SK-N-SH (cell line): ENCODE results near the gene ENTREP3. TPM values are rescaled to one million over a fixed set of nuclear protein-coding genes. Genes with fewer than 3 reads are reported as not detected.

Experiments
- CTCF ChIA-PET: fragments of 300-600, 350-600 bp; formaldehyde crosslinking; extraction: SDS; loops from one replicate; lab custom pipeline; 2021; lab: Yijun Ruan, JAX
- POLR2A ChIA-PET: fragments of 350-600 bp; sonication (Branson Sonifier 250); formaldehyde crosslinking; extraction: SDS; loops from one replicate; lab custom pipeline; 2020; ENCODE audit warnings: antibody characterized with exemption, inconsistent platforms; lab: Yijun Ruan, JAX
- DNase-seq: peaks from one replicate; pipeline ENCODE4 v3.0.0; 2012
- H2AFZ ChIP-seq: fragments of 200-600 bp; sonication (generic); 2 replicates; pipeline ENCODE4 v1.8.1; 2016; ENCODE audit warnings: antibody characterized with exemption, mild to moderate bottlenecking, low read depth
- H3F3A ChIP-seq: fragments of 200-600 bp; sonication (generic); replicated peaks from 2 replicates; pipeline ENCODE3; 2016; ENCODE audit warnings: antibody characterized with exemption, mild to moderate bottlenecking; ENCODE audit not compliant: insufficient read depth
- H3K27ac ChIP-seq, 2 experiments: fragments of 200-500 bp in 1 of 2; fragments of 200-600 bp in 1 of 2; sonication (Bioruptor generic) in 1 of 2; sonication (generic), shearing (Covaris generic) in 1 of 2; 2 replicates each; pipeline versions ENCODE4 v1.5.1 to v1.6.1; 2014 to 2016; ENCODE audit warnings: low read depth in 2 of 2, inconsistent platforms in 1 of 2, low read length in 1 of 2, mild to moderate bottlenecking in 1 of 2, mixed read lengths in 1 of 2
- H3K27me3 ChIP-seq: fragments of 200-600 bp; sonication (generic), shearing (Covaris generic); 2 replicates; pipeline ENCODE4 v1.6.1; 2016; ENCODE audit warnings: mixed run types; ENCODE audit not compliant: insufficient read depth
- H3K36me3 ChIP-seq, 2 experiments: fragments of 200-500 bp in 1 of 2; fragments of 200-600 bp in 1 of 2; sonication (Bioruptor generic) in 1 of 2; sonication (generic) in 1 of 2; replicated peaks in 1 of 2; 2 replicates each; pipeline versions ENCODE3 to v1.5.1; 2014 to 2016; ENCODE audit warnings: low read length in 1 of 2, mild to moderate bottlenecking in 1 of 2; ENCODE audit not compliant: insufficient read depth in 2 of 2, control insufficient read depth in 1 of 2
- H3K4me1 ChIP-seq, 2 experiments: fragments of 200-500 bp in 1 of 2; fragments of 200-600 bp in 1 of 2; sonication (Bioruptor generic) in 1 of 2; sonication (generic), shearing (Covaris generic) in 1 of 2; 2 replicates each; pipeline versions ENCODE4 v1.5.1 to v1.6.1; 2014 to 2016; ENCODE audit warnings: low read depth in 1 of 2, low read length in 1 of 2, mixed run types in 1 of 2; ENCODE audit not compliant: insufficient read depth in 2 of 2, control insufficient read depth in 1 of 2
- H3K4me2 ChIP-seq: fragments of 200-600 bp; sonication (generic), shearing (Covaris generic); 2 replicates; pipeline ENCODE4 v1.6.1; 2017; ENCODE audit warnings: mixed run types
- H3K4me3 ChIP-seq, 2 experiments: fragments of 200-500 bp in 1 of 2; fragments of 200-600 bp in 1 of 2; sonication (Bioruptor generic) in 1 of 2; sonication (generic), shearing (Covaris generic) in 1 of 2; 2 replicates each; pipeline versions ENCODE4 v1.5.1 to v1.8.1; 2014 to 2016; ENCODE audit warnings: low read depth in 2 of 2, inconsistent platforms in 1 of 2, low read length in 1 of 2, mild to moderate bottlenecking in 1 of 2, mixed read lengths in 1 of 2, moderate library complexity in 1 of 2
- H3K79me2 ChIP-seq: fragments of 200-600 bp; sonication (generic); 2 replicates; pipeline ENCODE4 v1.8.1; 2017; ENCODE audit warnings: mild to moderate bottlenecking; ENCODE audit not compliant: insufficient read depth
- H3K9ac ChIP-seq: fragments of 200-600 bp; sonication (generic); 2 replicates; pipeline ENCODE4 v1.6.1; 2017; ENCODE audit warnings: mixed run types
- H3K9me2 ChIP-seq: fragments of 200-600 bp; sonication (generic); 2 replicates; pipeline ENCODE4 v1.6.1; 2017; ENCODE audit warnings: mixed run types
- H3K9me3 ChIP-seq: fragments of 200-600 bp; sonication (generic); 2 replicates; pipeline ENCODE4 v1.6.1; 2017; ENCODE audit warnings: mixed run types, mild to moderate bottlenecking, moderate library complexity
- H4K20me1 ChIP-seq: fragments of 200-600 bp; sonication (generic); 2 replicates; pipeline ENCODE4 v1.6.1; 2017; ENCODE audit warnings: mild to moderate bottlenecking, mixed run types; ENCODE audit not compliant: insufficient read depth
- CHD2 ChIP-seq: fragments of 150-350 bp; IDR thresholded peaks from 2 replicates; pipeline ENCODE4 v1.6.1; 2018; ENCODE audit warnings: low read length; ENCODE audit not compliant: partially characterized antibody
- ELF1 ChIP-seq: IDR thresholded peaks from 2 replicates; pipeline ENCODE4 v1.4.0; 2012
- EP300 ChIP-seq, 2 experiments: IDR thresholded peaks; 2 replicates each; pipeline versions ENCODE4 v1.4.0 to v1.6.1; 2012; ENCODE audit warnings: borderline replicate concordance in 1 of 2, low read depth in 1 of 2, low read length in 1 of 2
- FOXJ3 ChIP-seq: sonication (generic); formaldehyde crosslinking; IDR thresholded peaks from 2 replicates; pipeline ENCODE4 v1.5.1; 2020; ENCODE audit warnings: mild to moderate bottlenecking, missing genetic modification reagents
- GABPA ChIP-seq: IDR thresholded peaks from 2 replicates; pipeline ENCODE4 v1.4.0; 2012; ENCODE audit warnings: low read depth, mild to moderate bottlenecking
- MXI1 ChIP-seq: IDR thresholded peaks from 2 replicates; pipeline ENCODE4 v1.6.1; 2012; ENCODE audit warnings: mild to moderate bottlenecking, low read depth, low read length, improper control_type of control experiment
- NFIC ChIP-seq: IDR thresholded peaks from 2 replicates; pipeline ENCODE4 v1.4.0; 2012; ENCODE audit warnings: borderline replicate concordance
- POLR2AphosphoS5 ChIP-seq: IDR thresholded peaks from 2 replicates; pipeline ENCODE4 v1.6.1; 2012; ENCODE audit warnings: low read depth, low read length
- RAD21 ChIP-seq: IDR thresholded peaks from 2 replicates; pipeline ENCODE4 v1.6.1; 2012; ENCODE audit warnings: mild to moderate bottlenecking, low read length
- RCOR1 ChIP-seq: fragments of 150-350 bp; IDR thresholded peaks from 2 replicates; pipeline ENCODE4 v1.6.1; 2017; ENCODE audit warnings: antibody characterized with exemption, low read length
- REST ChIP-seq: IDR thresholded peaks from 2 replicates; pipeline ENCODE4 v1.6.1; 2012; ENCODE audit warnings: mild to moderate bottlenecking, low read depth, low read length, moderate library complexity
- SIN3A ChIP-seq: IDR thresholded peaks from 2 replicates; pipeline ENCODE4 v1.6.1; 2012; ENCODE audit warnings: low read depth, mild to moderate bottlenecking, low read length, moderate library complexity, borderline replicate concordance
- TAF1 ChIP-seq: IDR thresholded peaks from 2 replicates; pipeline ENCODE4 v1.6.1; 2012; ENCODE audit warnings: low read depth, mild to moderate bottlenecking, low read length, moderate library complexity, borderline replicate concordance
- TCF12 ChIP-seq: IDR thresholded peaks from 2 replicates; pipeline ENCODE4 v1.4.0; 2012
- USF1 ChIP-seq: IDR thresholded peaks from 2 replicates; pipeline ENCODE4 v1.4.0; 2012; ENCODE audit warnings: low read depth, borderline replicate concordance
- USF2 ChIP-seq: fragments of 150-350 bp; IDR thresholded peaks from 2 replicates; pipeline ENCODE4 v1.6.1; 2017; ENCODE audit warnings: antibody characterized with exemption, low read length, low read depth, borderline replicate concordance
- YY1 ChIP-seq: IDR thresholded peaks from 2 replicates; pipeline ENCODE4 v1.4.0; 2012; ENCODE audit warnings: low read depth, mild to moderate bottlenecking
- ZBTB33 ChIP-seq: IDR thresholded peaks from 2 replicates; pipeline ENCODE4 v1.4.0; 2012; ENCODE audit warnings: low read depth, borderline replicate concordance
- WGBS: methylation state at CpG from one replicate; pipeline ENCODE4 v1.1.6; 2017; ENCODE audit warnings: low lambda C conversion rate; 5-methylcytosine and 5-hydroxymethylcytosine counted together
- polyA plus RNA-seq, 3 experiments: library from polyadenylated mRNA; depleted of rRNA; stranded (reverse); fragments of >200 nt; gene quantifications; 2 replicates each; pipeline ENCODE4 v1.2.3, GENCODE V29; 2012

The ENTREP3 gene
- polyA plus RNA-seq, 1 of the 3 experiments (the other 2 are of a cell fraction): 30.6 TPM

GRCh38 chr1:155241069-155241679 is 14.1 kb downstream of the ENTREP3 start:
- Histone ChIP-seq H3K27ac (peak overlapping the region; percentile 13 to 69; a peak in 3 of 4 replicates), H3K36me3 (peaks cover 0 to 4% of the 10 kb centered on the region in 2 experiments), H3K79me2 (peaks cover 28% of the 10 kb centered on the region), H3K4me1 (peaks cover 0 to 24% of the 10 kb centered on the region in 2 experiments; a peak in 3 of 4 replicates), H3K9ac (peak overlapping the region; percentile 70; the same call in 1 of the 2 replicates), H3F3A (peaks cover 24% of the 10 kb centered on the region)
- ChIA-PET CTCF (interaction anchor here (1.0 to 4.2 kb wide), 5 partner anchors 10 to 66 kb away, joined by 3 to 29 read pairs (median 3); partner anchors contain the start of gene THBS3), POLR2A (interaction anchor here (0.6 to 1.5 kb wide), 2 partner anchors 14 to 1067 kb away, joined by 4 read pairs; partner anchors contain the start of gene ENTREP3)
- WGBS: 13% methylated on average over 4 of the region's 4 CpGs
- peak; percentile 84 for TF ChIP-seq CHD2
- peak; percentile 73; the same call in 1 of the 2 replicates for TF ChIP-seq MXI1
- TF ChIP-seq SIN3A: peak; percentile 95
- TF ChIP-seq YY1: peak; percentile 98
- TF ChIP-seq EP300 (IDR thresholded peaks at IDR 0.05; ENCODE audit: borderline replicate concordance in 1 of 2, low read depth in 1 of 2, low read length in 1 of 2): peak in 1 of 2 experiments; percentile 20; a peak in 1 of 4 replicates
- peak; percentile 52; the same call in 1 of the 2 replicates for TF ChIP-seq TAF1
- TF ChIP-seq ZBTB33: peak; percentile 62; the same call in 1 of the 2 replicates
- peak; percentile 100 for TF ChIP-seq USF1
- peak; percentile 98 for TF ChIP-seq USF2
- TF ChIP-seq TCF12: peak; percentile 81
- peak; percentile 68 for TF ChIP-seq GABPA
- peak; percentile 66; the same call in 1 of the 2 replicates for TF ChIP-seq POLR2AphosphoS5
- peak; percentile 61; the same call in 1 of the 2 replicates for TF ChIP-seq RCOR1
- no peak for TF ChIP-seq FOXJ3 (CRISPR knock-in tag)
- TF ChIP-seq RAD21: no peak
- no peak for TF ChIP-seq REST
- TF ChIP-seq NFIC: no peak
- TF ChIP-seq ELF1: peak; percentile 99
- TF ChIP-seq, all 33 proteins: peak for 14
- no peaks in the 10 kb centered on the region for H4K20me1 ChIP-seq
- no peaks in the 10 kb centered on the region for H3K9me3 ChIP-seq
- peak; percentile 82 for DNase-seq
- H3K27me3 ChIP-seq: no peaks in the 10 kb centered on the region
- H2AFZ ChIP-seq: peak overlapping the region; percentile 78
- peak overlapping the region; percentile 51 to 68 for H3K4me3 ChIP-seq
- peak overlapping the region; percentile 79 for H3K4me2 ChIP-seq
- H3K9me2 ChIP-seq: no peaks in the 10 kb centered on the region
